Activated CD8-positive, alpha-beta memory T cell treated with anti-CD3 and anti-CD28 coated beads for 1 hour (primary cell): ENCODE data around the gene DCUN1D5.
"Not testable (repeated sequence)": the region's sequence is repeated elsewhere in the genome, so short reads cannot be mapped to it uniquely, and the experiment has no call there.

Experiments used
- DNase-seq, 2 donors: peaks; one replicate each; pipeline ENCODE4 v3.0.0-alpha.2; 2020; ENCODE audit warnings: low read depth in 1 of 2; ENCODE audit errors: extremely low read depth in 1 of 2

DCUN1D5 gene

DNA sequence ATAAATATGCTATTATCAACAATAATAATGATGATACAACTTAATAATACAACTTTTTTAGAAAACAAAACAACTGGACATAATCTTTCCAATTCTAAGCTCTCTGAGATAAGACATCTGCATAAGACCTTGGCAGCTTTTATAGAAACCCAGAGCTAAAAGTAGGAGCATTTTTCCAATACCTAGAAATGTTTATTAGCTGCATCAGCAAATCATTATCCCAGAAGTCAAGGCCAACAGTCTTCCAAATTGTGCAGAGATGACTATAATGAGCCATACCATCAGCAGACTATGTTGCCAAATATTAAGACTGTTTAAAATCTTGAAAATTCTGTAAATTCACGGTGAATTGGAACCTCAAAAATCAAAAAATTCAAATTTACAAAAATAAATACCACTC, 30.3 kb downstream of the DCUN1D5 start:
- no peak for DNase-seq

DNA sequence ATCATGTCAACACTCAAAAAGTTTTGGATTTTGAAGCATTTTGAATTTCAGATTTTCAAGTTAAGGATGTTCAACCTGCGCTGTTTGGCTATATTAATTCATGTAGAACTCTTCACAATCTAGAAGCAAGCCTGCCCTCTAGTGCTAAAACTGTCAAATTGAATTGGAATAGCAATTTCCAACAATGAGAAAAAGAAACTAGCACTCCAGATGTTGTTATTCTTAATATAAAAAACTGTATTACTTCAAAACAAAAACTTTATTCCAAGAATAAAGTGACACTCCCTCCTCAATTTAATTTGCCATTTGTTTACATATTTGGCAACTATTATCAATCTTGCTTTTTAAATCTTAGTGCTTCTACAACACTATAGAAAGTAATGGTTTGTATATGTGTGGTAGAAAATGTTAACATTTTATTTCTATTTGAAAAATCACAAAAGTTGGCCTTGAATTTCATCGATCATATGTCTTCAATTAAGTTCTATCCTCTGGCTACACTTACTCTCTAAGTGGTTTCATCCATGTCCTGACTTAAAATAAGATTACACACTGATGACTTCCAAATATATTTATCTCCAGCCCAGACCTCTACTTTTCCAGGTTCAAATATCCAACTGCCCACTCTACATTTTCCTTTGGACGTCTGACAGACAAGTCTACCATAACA, 36.6 kb downstream of the DCUN1D5 start:
- no peak for DNase-seq

DNA sequence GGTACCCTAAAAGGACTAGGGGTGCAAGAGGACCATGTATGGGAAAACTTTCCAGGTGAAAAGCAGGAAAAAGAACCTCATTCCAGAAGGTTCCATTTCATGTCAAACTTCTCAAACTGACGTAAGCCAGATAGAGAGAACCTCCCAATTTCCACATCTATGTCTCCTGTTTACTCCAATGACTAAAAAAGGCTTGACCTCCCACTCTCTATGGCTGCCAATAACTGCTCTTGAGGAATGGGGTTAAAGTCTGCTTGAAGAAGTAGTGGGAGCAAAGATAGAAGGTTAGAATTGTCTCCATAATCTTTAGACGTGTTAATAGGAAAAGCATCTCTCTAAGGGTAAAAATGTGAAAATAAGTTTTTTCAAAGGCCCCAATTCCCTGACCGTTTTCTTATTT, 38.0 kb downstream of the DCUN1D5 start:
- DNase-seq = no peak

DNA sequence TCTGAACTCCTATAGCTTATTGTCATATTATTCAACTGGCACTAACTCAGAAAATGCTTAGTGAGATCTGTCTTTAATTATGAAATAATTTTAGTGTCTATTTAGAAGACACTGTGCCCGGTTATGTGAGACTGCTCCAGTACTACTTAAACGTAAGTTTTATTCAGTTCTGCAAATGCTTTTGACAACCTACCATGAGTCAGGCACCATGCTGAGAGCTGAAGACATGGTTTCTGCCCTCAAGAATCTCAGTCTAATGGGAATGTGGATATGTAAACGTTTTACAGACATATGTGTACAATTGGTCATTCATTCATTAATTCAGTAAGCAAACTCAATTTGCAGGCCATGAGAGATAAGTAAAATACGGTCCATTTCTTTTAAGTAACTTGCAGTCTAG, 40.0 kb downstream of the DCUN1D5 start:
- DNase-seq = no peak

DNA sequence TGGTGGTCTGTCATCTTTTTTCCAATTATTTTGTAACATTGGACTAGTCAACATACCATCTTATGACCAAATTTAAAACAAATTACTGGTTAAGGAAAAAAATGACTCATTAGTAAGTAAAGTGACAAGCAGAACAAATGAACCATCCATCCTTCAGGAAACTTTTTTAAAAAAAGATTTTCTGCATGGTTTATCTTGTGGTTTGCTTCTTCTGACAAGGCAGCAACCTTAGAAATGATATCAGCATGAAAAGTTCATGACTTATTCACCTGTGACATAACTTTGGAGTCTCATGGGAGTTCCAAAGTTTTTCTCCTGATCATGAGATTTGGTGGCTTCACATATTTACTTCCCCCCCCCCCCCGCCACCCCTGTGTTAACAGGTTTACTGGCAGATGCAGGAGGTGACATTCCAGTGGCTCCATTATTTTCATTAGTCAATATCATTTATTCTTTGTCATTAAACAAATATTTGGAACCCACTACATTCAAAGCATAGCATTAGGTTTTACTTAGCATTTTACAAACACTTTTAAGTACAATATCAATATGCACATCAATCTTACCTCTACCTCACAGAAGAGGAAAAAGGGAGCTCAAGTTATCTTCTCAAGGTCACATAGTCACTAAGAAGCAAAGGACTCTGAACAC, 40.7 kb downstream of the DCUN1D5 start:
- DNase-seq = no peak

DNA sequence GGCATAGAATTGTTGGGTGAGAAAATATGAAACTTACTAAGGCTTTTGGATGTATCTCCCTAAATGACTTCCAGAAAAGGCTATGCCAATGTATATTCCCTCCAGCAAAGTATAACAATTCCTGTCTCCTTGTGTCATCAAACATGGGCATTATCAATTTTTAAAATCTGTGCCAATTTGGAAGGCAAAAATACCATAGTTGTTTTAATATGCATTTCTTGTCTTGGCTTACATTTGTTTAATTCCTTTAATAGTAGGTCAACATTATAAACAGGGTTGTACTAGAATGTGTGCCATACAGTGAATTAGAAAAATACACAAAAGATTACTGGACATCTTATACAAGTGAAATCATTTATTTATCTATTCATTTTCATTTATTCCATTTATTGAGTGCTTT, 41.6 kb downstream of the DCUN1D5 start:
- DNase-seq = no peak

DNA sequence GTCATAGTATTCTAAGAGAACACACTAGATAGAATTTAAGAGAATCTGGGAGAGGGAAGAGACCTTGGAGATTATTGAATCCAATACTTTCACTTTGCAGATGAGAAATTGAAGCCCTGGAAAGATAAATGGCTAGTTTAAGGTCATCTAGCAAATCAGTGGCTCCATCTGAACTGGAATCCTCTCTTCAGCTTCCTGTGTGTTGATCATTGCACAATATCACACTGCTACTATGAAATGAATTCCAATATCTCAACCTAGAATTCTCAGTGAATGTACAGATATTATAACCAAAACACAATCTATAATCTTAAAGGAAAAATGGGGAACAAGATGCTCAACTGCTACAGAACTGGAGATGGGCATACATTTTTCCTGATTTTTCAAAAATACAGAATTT, 44.1 kb downstream of the DCUN1D5 start:
- DNase-seq = no peak

DNA sequence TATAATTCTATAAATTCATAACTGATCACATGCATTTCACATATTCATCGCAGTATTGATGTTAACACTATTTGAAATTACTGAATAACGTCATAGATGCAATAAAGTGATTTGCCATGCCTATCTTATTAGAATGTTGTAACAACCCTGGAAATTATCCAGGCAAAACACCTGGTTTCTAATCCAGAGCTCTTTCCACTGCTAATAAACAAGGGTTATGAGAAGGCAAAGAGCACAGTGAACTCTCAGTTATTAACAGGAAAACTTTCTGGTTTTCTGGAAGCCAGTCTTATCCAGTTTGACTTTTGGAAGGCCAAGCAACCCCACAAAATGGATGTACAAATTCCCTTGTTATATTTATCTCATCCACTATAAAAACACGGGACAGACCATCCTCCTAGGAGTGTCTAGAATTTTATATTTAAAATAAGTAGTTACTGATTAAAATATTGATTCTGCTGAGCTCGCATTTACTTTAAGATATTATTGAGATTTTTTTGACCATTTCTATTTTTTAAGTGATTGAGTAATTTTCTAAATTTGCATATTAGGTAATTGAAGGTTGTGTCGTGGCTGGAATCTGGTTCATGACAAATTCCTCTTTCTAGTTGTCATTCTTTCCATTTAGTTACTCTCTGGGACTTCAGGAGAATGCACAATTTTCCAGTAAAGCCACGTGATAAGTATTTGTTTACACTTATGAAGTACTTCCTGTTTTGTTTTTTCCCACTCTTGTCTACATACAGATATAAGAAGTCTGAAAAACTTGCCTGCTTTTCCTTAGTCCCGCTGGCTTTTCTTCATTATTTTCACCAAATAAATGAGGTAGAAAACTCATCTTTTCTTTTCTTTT, 47.9 kb downstream of the DCUN1D5 start:
- no peak for DNase-seq

DNA sequence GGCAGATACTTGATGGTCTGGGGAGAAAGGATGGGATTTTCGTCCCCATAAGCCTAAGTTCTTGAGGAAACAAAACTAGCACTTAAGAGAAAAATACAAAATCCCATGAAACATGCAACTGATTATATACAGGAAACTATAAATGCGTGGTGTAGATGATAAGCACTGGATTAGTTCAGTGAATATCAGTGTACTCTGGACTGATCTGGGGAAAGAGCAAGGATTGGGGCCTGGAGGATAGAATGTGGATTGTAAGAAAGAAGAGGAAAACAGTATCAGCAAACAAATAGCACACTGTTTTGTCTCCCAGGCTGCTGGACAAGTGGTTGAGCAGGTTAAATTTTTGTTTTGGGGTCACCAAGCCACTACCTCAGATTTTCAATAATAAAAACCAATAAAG, 49.8 kb downstream of the DCUN1D5 start:
- DNase-seq = no peak

DNA sequence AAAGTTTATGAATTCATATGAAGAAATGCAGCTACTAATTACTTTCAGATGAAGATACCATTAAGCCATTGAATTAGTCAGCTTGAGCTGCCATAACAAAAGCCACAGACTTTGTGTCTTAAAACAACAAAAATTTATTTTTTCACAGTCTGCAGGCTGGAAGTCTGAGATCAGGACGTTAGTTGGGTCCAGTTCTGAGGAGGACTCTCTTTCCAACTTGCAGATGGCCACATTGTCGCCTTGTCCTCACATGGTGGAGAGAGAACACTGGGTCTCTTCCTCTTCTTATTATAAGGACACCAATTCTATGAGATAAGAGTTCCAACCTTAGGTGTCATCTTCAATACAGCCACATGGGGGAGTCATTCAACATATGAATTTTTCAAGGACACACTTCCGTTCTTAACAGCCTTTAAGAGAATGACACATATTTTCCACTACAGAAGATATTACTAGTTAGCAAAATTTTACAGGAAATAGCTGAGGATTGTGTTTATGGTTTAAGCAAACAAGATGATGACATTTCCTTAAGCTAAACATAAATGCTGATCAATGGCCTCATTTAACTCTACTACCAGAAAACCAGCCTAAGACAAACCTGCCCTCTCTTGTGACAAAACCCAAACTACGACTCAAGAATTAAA, 56.0 kb downstream of the DCUN1D5 start:
- DNase-seq = no peak

DNA sequence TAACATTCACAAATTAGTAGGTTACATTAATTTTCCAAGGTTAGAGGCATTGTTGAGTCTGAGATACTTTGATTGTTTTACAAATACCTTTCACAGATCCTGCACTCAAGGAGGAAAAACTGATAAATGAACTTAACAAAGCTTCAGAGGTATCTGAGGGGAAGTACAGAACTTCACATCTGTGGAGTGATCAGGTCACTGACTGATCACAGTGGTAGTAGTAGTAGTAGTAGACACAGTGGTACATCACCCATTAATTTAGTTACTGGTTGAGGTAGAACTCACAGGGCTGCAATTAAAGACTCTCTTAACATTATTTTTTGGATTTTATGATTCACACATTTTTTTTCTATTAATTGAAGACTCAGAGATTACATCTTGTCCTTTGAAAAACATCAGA, 56.7 kb downstream of the DCUN1D5 start:
- DNase-seq = no peak

DNA sequence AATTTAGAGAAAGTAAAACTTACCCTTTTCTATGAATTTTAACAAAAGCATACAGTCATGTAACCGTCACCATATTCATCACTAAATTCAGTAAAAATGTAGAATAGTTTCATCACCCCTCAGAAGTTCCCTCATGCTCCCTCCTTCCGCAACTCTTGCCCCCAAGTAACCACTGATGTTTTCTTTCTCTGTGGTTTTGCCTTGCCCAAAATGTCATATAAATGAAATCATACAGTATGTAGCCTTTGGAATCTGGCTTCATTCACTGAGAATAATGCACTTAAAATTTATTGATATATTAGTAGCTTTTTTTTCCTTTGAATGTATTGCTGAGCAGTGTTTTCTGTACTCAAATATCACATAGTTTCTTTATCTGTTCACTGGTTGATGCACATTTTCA, 60.1 kb downstream of the DCUN1D5 start:
- no peak for DNase-seq

DNA sequence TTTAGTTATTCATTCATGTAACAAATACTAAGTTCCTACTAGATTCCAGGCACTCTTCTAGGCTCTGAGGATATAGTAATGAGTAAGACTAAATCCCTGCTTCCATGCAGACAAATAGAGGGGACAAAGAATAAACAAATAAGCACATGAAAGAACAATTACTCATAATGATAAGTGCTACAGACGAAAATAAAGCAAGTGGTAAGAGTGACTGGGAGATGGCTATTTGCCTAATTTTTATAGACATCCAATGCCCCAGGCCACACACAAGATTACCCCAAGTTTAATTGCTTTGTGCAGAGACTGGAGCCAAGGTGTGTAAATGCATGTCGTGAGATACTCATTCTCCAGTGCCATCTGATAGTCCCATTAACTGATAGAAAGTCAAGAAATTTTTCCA, 62.6 kb downstream of the DCUN1D5 start:
- no peak for DNase-seq

DNA sequence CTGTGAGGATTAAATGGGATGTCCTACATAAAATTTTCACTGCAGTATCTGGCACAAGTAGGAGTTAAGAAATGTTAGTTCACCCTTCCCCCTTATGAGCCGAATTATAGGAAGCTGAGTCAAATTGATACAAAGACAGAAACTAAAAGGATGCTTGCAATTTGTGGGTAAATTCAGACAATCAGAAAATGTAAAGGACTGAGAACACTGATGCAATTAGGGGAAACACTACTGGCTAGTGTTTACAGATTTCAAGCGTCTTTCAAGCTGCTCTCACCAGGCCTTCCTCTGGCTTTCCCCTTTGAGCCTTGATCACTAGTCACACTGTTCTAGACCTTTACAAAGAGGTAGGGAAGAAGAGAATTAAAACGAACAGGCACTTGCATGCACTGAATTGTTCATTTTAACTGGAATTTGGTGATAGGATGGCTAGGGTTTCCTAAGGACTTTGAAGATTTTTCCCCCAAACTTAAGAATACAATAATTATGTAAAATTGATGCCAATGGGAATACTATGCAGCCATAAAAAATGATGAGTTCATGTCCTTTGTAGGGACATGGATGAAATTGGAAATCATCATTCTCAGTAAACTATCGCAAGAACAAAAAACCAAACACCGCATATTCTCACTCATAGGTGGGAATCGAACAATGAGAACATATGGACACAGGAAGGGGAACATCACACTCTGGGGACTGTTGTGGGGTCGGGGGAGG, 63.5 kb downstream of the DCUN1D5 start:
- not testable (repeated sequence) for DNase-seq

DNA sequence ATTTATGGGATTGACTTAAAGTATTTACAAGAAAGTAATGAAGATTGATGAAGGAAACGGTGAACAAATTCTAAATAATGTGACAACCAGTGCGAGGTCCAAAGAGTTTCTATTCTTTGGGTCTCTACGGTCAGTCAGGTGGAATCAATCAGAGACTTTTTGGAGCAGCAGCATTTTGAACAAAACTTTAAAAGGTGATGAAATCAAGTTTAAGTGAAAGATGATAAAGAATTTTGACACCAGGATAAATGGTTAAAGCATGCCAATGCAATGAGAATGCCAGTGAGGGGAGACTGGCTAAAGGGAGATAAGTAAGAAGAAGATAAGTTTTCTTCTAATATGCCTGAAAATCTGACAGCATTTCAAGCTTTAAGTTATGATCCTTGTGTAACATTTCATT, 67.9 kb downstream of the DCUN1D5 start:
- no peak for DNase-seq

DNA sequence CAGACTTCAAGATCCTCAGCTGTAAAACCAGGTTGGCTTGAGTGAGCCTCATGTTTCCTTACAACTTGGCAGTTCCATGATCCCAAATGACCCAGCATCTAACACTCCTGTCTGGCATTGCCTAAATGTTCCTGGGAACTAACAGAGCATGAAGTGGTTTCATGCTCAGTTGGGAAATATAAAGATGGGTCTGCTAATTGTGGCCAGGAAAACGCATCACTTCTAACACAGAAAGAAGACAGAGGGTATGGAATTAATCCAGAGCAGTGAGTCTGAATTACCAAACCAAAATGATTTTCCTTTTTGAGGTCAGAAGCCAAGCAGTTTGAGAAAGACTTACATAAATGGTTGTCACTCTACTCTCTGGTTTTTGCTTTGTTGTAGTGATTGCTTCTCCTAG, 75.9 kb downstream of the DCUN1D5 start:
- no peak for DNase-seq

DNA sequence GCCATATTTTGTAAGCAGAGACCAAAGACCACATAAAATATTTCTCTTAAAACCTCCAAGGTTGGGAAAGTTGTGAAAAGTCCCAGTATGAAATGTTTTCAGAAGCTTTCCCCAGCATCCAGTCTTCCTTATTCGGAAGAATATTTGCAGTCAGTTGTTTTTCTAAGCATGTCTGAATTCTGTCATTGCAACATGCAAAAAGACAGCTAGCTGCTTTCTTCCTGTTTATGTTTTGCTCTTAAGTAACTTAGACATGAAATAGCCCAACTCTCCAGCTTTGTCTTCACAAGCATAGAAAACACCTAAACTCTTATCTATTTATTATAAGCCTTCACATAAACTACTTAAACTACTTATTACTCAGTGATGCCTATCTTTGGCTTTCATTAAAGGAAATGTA, 78.5 kb downstream of the DCUN1D5 start:
- no peak for DNase-seq
